ENCODE measurements around the gene FAM81B. TPM values are rescaled to one million over a fixed set of nuclear protein-coding genes. Genes with fewer than 3 reads are reported as not detected.

The FAM81B gene
- polyA plus RNA-seq, 4 donors: 4.6 to 6.9 (median 5.4) TPM

GRCh38 chr5:95454536-95454935 is 63.4 kb downstream of the FAM81B start:
- no peak for DNase-seq (ENCODE audit: low read depth in 4 of 4, low spot score in 2 of 4)

DNA sequence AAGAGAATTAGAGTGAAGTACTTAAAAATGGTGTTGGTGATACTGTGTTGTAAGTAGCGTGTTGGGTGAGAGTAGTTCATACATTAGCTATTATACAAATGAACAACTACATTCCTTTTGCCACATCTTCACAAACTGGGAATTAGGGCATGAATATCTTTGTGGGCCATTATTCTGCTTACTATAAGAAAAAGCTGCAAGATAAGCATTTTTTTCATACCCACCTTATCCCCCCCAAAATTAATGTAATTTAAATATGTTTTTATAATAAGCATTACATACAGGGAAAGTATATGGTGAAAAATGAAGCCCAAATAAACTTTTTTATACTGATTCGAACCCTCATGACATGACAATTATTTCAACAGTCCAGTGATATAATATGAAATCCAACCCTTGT is 69.5 kb downstream of the FAM81B start:
- DNase-seq (ENCODE audit: low read depth in 4 of 4, low spot score in 2 of 4): no peak

GRCh38 chr5:95471487-95471886 is 80.3 kb downstream of the FAM81B start:
- no peak for DNase-seq (ENCODE audit: low read depth in 4 of 4, low spot score in 2 of 4)

DNA sequence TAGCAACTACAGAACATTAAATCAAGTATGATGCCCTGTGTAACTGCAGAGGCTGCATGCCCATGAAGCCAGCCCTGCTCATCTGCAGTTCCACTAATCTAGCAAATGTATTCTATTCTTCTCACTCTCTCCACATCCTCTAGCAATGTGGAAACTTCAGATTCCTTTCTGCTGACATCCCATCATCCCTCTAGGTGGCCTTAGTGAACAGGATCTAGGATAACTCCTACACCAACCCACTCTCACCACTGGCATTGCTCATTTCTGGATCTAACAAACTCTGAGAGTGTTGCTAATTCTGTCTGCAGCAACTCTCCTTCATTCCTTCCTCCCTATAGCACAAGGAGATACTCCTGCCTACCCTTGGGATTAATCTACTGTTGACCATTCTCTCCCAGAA is 80.8 kb downstream of the FAM81B start:
- no peak for DNase-seq (ENCODE audit: low read depth in 4 of 4, low spot score in 2 of 4)

DNA sequence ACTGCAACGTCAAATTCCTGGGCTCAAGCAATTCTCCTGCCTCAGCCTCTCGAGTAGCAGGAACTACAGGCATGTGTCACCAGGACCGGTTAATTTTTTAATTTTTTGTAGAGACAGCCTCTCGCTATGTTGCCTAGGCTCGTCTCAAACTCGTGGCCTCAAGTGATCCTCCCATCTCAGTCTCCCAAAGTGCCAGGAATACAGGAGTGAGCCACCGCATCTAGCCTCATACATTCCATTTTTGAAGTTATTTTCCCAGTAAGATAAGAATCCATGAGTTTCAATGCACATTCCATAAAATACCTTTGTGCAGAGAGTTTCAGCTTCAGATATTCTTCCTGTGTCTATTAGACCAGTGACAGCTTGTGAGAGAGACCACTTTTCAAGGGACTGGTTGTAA is 93.3 kb downstream of the FAM81B start:
- DNase-seq (ENCODE audit: low read depth in 4 of 4, low spot score in 2 of 4): no peak

GRCh38 chr5:95486191-95486590 is 95.0 kb downstream of the FAM81B start:
- DNase-seq (ENCODE audit: low read depth in 4 of 4, low spot score in 2 of 4): no peak

GRCh38 chr5:95487880-95488279 is 96.7 kb downstream of the FAM81B start:
- DNase-seq (ENCODE audit: low read depth in 4 of 4, low spot score in 2 of 4): no peak

Other genes with a start within 250 kb of the FAM81B start
- gene MCTP1, start 106.3 kb upstream of the FAM81B start, polyA plus RNA-seq (ENCODE audit: insufficient read length in 4 of 4): 1 to 10 TPM; 3.8 to 6.8 (median 5.1) TPM
- 100 to 1,000 TPM in 1 of 4 donors, 10 to 100 TPM in 3; 76.3 to 112 (median 88.5) TPM for gene SKIC3, start 163.6 kb downstream of the FAM81B start, polyA plus RNA-seq (ENCODE audit: insufficient read length in 4 of 4)
- gene ARSK, start 163.7 kb downstream of the FAM81B start, polyA plus RNA-seq (ENCODE audit: insufficient read length in 4 of 4): 10 to 100 TPM; 13.1 to 14.2 (median 13.7) TPM
- gene GPR150, start 228.7 kb downstream of the FAM81B start, polyA plus RNA-seq (ENCODE audit: insufficient read length in 4 of 4): under 1 TPM in 1 of 4 donors, not detected in 3; 0.08 TPM